ENCODE measurements around the gene PDPR. TPM values are rescaled to one million over a fixed set of nuclear protein-coding genes. Genes with fewer than 3 reads are reported as not detected.

PDPR gene
- total RNA-seq, 1 donor from 2014 or later = 17.3 TPM

Other genes starting within 250 kb of the PDPR start
- 25.2 TPM for gene CLEC18A, start 163.0 kb upstream of the PDPR start, total RNA-seq
- not detected for gene CLEC18C, start 59.5 kb downstream of the PDPR start, total RNA-seq
- gene EXOSC6, start 137.6 kb downstream of the PDPR start, total RNA-seq = 22.7 TPM
- 19.3 TPM for gene AARS1, start 175.2 kb downstream of the PDPR start, total RNA-seq
- gene DDX19B, start 184.9 kb downstream of the PDPR start, total RNA-seq = 24.2 TPM
- gene DDX19A, start 232.6 kb downstream of the PDPR start, total RNA-seq = 31.5 TPM

Measured in ascending aorta (tissue), 1 donor.